LNCaP clone FGC (cell line): ENCODE results near the gene IGBP1.

Source experiments
- DNase-seq: peaks from one replicate; pipeline ENCODE4 v3.0.0-alpha.2; 2011; ENCODE audit warnings: low read depth
- H3K4me3 ChIP-seq: 2 replicates; pipeline ENCODE4 v1.5.1; 2011; ENCODE audit warnings: mild to moderate bottlenecking, low read depth, low read length, control low read depth
- TF ChIP-seq, protein P1 (sequence below): IDR thresholded peaks from 2 replicates; pipeline ENCODE4 v1.5.1; 2012; ENCODE audit warnings: mild to moderate bottlenecking; ENCODE audit not compliant: control insufficient read depth, insufficient read depth; ENCODE audit errors: extremely low read depth

Gene IGBP1

DNA sequence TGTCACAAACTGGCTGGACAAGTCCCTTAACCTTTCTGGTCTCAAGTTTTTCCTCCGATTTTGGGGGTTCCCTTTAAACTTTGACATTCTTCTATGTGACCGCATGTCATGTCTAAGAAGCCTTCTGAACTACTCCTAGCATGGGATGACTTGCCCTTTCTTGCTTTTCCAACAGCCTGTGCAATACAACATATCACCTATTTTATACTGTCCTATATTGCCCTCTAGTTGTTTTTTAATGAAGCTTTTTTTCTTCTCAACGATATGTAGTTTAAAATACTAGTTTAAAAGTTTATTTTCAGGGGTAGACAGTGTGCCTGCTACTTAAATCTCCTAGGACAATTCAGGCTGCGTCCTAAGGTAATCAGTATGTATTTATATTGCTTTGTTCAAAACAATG, 1.0 kb upstream of the IGBP1 start:
- DNase-seq: no peak
- TF ChIP-seq, protein P1, sequence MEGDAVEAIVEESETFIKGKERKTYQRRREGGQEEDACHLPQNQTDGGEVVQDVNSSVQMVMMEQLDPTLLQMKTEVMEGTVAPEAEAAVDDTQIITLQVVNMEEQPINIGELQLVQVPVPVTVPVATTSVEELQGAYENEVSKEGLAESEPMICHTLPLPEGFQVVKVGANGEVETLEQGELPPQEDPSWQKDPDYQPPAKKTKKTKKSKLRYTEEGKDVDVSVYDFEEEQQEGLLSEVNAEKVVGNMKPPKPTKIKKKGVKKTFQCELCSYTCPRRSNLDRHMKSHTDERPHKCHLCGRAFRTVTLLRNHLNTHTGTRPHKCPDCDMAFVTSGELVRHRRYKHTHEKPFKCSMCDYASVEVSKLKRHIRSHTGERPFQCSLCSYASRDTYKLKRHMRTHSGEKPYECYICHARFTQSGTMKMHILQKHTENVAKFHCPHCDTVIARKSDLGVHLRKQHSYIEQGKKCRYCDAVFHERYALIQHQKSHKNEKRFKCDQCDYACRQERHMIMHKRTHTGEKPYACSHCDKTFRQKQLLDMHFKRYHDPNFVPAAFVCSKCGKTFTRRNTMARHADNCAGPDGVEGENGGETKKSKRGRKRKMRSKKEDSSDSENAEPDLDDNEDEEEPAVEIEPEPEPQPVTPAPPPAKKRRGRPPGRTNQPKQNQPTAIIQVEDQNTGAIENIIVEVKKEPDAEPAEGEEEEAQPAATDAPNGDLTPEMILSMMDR: 0 out of 2 replicates have a peak, but pooled peaks have one; percentile 15
- H3K4me3 ChIP-seq: peak overlapping the region; percentile 85

DNA sequence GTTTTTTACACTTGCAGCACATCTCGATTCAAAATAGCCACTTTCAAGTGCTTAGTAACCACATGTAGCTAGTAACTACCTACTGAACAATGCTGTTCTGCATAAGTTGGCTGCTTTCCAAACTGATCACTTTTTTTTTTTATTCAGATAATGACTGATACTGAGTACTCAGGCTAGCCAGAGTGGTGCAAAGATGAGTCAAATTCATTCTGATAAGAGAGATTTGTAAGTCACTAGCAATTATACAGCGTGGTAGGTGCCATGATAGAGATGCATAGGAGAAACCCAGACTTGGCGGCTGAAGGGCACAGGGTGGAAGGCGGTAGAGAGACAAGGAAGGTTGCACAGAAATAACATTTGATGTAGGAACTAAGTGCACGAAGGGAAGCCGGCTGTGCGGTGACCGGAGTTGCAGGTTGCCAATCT, 357 bp upstream of the IGBP1 start:
- no peak for DNase-seq
- TF ChIP-seq, protein P1: no peak
- peak overlapping the region; percentile 85 for H3K4me3 ChIP-seq

DNA sequence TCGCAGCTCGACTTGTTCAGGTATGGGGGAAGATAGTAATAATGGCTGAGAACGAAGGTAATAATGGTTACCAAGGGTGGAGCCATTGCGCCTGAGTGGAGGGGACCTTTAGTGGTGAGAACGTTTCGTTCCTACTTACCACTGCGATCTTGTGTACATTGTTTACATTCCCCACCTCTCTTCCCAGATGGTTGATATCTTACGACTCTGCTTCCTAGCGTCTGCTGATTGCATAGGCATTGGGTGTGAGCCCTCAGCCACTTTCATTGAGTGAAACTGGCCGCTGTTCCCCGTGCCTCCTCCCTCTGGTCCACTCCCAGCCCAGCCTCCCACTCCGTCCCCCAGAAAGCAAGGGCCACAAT, 850 bp downstream of the IGBP1 start:
- H3K4me3 ChIP-seq: peak overlapping the region; percentile 85
- TF ChIP-seq, protein P1: no peak
- DNase-seq: peak; percentile 34

DNA sequence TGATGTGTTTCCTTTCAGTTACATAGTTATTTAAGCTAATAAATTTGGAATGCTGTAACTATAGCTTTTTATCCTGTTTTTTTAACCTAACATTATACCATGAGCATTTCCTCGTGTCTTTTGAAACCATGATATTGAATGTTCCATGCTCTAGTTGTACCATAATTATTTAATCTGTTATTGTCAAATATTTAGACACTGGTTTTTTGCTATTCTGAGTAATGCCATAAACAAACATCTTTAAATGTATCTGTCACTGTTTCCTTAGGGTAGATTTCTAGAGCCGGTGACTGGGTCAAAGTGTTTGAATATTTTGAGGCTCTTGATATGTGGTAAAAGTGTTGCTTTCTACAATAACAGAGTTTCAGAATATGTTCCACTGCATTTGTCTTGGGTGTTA, 5.4 kb downstream of the IGBP1 start:
- TF ChIP-seq, protein P1: no peak
- H3K4me3 ChIP-seq: no peak overlapping the region
- DNase-seq: no peak

DNA sequence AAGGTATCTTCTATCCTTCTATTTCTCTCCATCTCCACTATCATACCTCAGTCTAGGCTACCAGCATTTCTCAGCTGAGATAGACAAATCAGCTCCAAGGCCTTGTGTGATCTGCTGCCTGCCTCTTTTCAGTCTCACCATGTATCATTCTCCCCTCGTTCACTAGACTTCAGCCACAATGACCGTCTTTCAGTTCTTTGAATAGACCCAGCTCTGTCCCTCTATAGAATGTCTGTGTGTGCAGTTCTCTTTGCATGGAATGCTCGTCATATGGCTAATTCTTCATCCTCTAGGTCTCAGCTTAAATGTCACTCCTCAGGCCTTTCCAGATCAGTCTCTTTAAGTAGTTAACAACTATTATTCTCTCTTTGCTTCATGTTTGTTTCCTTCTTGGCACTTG, 6.5 kb downstream of the IGBP1 start:
- DNase-seq: no peak
- no peak overlapping the region for H3K4me3 ChIP-seq
- TF ChIP-seq, protein P1: no peak

DNA sequence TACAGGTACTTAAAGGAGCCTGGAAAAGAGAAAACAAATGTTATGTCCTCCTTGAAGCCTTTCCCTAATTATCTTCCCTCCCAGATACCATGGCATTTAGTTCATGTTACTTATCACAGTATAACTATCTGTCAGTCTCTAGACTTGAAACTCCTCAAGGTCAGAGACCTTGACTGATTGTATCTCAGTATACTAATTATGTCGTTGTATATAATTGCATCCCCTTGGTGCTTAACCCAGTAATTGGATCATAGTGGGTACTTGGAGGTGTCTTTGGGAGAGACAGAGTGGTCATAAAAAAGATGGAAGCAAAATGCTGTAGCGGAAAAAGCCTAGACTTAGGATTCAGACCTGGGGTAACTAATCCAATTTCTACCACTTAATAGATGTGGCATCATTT, 8.1 kb downstream of the IGBP1 start:
- no peak overlapping the region for H3K4me3 ChIP-seq
- TF ChIP-seq, protein P1: no peak
- DNase-seq: no peak
